Measurements from ENCODE around the gene ATRIP.

The ATRIP gene

GRCh38 chr3:48405343-48405881 is 41.1 kb upstream of the ATRIP start:
- no peaks in the 10 kb centered on the region for H3K4me1 ChIP-seq (ENCODE audit: low read length)
- no peaks in the 10 kb centered on the region for H3K36me3 ChIP-seq (replicated peaks; ENCODE audit: insufficient read depth, low read length)
- no peaks in the 10 kb centered on the region for H3K9me2 ChIP-seq (replicated peaks; ENCODE audit: insufficient read depth, low read length)
- H2AFZ ChIP-seq (ENCODE audit: low read length) = no peak overlapping the region
- H4K20me1 ChIP-seq (ENCODE audit: insufficient read depth, low read length) = no peaks in the 10 kb centered on the region
- no peak overlapping the region for H3K4me3 ChIP-seq (ENCODE audit: low read length)
- no peak overlapping the region for H3K9ac ChIP-seq (ENCODE audit: low read length)
- H3K9me3 ChIP-seq (replicated peaks; ENCODE audit: insufficient read depth, low read length) = no peaks in the 10 kb centered on the region
- no peak for DNase-seq
- no peak for TF ChIP-seq EZH2 (optimal IDR thresholded peaks at IDR 0.05; ENCODE audit: low read depth, low read length)
- TF ChIP-seq EZH2phosphoT487 (IDR thresholded peaks at IDR 0.05; ENCODE audit: low read length) = no peak
- no peak for TF ChIP-seq CTCF (IDR thresholded peaks at IDR 0.05; ENCODE audit: low read length)
- no peaks in the 10 kb centered on the region for H3F3A ChIP-seq (ENCODE audit: insufficient read depth, low read length)
- H3K27me3 ChIP-seq (replicated peaks; ENCODE audit: insufficient read depth, low read length) = peaks cover 11% of the 10 kb centered on the region
- H3K27ac ChIP-seq (ENCODE audit: low read length) = no peak overlapping the region
- H3K4me2 ChIP-seq (ENCODE audit: low read depth, low read length) = no peak overlapping the region
- H3K79me2 ChIP-seq (ENCODE audit: low read length) = no peaks in the 10 kb centered on the region

- H3F3A ChIP-seq (ENCODE audit: insufficient read depth, low read length) = no peaks in the 10 kb centered on the region
- no peaks in the 10 kb centered on the region for H3K4me1 ChIP-seq (ENCODE audit: low read length)
- H3K4me3 ChIP-seq (ENCODE audit: low read length) = no peak overlapping the region
- H4K20me1 ChIP-seq (ENCODE audit: insufficient read depth, low read length) = no peaks in the 10 kb centered on the region
- no peak overlapping the region for H3K27ac ChIP-seq (ENCODE audit: low read length)
- H3K36me3 ChIP-seq (replicated peaks; ENCODE audit: insufficient read depth, low read length) = no peaks in the 10 kb centered on the region
- no peak for DNase-seq
- peaks cover 14% of the 10 kb centered on the region for H3K27me3 ChIP-seq (replicated peaks; ENCODE audit: insufficient read depth, low read length)
- H3K79me2 ChIP-seq (ENCODE audit: low read length) = no peaks in the 10 kb centered on the region
- no peak overlapping the region for H3K4me2 ChIP-seq (ENCODE audit: low read depth, low read length)
- TF ChIP-seq EZH2 (optimal IDR thresholded peaks at IDR 0.05; ENCODE audit: low read depth, low read length) (no peak), CTCF (IDR thresholded peaks at IDR 0.05; ENCODE audit: low read length) (no peak), EZH2phosphoT487 (IDR thresholded peaks at IDR 0.05; ENCODE audit: low read length) (no peak)
- H3K9me3 ChIP-seq (replicated peaks; ENCODE audit: insufficient read depth, low read length) = no peaks in the 10 kb centered on the region
- no peaks in the 10 kb centered on the region for H3K9me2 ChIP-seq (replicated peaks; ENCODE audit: insufficient read depth, low read length)
- no peak overlapping the region for H2AFZ ChIP-seq (ENCODE audit: low read length)
- H3K9ac ChIP-seq (ENCODE audit: low read length) = no peak overlapping the region
Measured at GRCh38 chr3:48405971-48406370, 40.6 kb upstream of the ATRIP start.

GRCh38 chr3:48406443-48407431 is 39.8 kb upstream of the ATRIP start:
- H3K36me3 ChIP-seq (replicated peaks; ENCODE audit: insufficient read depth, low read length) = no peaks in the 10 kb centered on the region
- no peak overlapping the region for H3K4me3 ChIP-seq (ENCODE audit: low read length)
- H3K79me2 ChIP-seq (ENCODE audit: low read length) = no peaks in the 10 kb centered on the region
- no peak overlapping the region for H3K9ac ChIP-seq (ENCODE audit: low read length)
- H3K9me3 ChIP-seq (replicated peaks; ENCODE audit: insufficient read depth, low read length) = no peaks in the 10 kb centered on the region
- no peak overlapping the region for H2AFZ ChIP-seq (ENCODE audit: low read length)
- H4K20me1 ChIP-seq (ENCODE audit: insufficient read depth, low read length) = no peaks in the 10 kb centered on the region
- H3K27ac ChIP-seq (ENCODE audit: low read length) = no peak overlapping the region
- peaks cover 15% of the 10 kb centered on the region for H3K27me3 ChIP-seq (replicated peaks; ENCODE audit: insufficient read depth, low read length)
- TF ChIP-seq CTCF (IDR thresholded peaks at IDR 0.05; ENCODE audit: low read length) (no peak), EZH2phosphoT487 (IDR thresholded peaks at IDR 0.05; ENCODE audit: low read length) (no peak), EZH2 (optimal IDR thresholded peaks at IDR 0.05; ENCODE audit: low read depth, low read length) (no peak)
- no peak overlapping the region for H3K4me2 ChIP-seq (ENCODE audit: low read depth, low read length)
- H3F3A ChIP-seq (ENCODE audit: insufficient read depth, low read length) = no peaks in the 10 kb centered on the region
- no peaks in the 10 kb centered on the region for H3K4me1 ChIP-seq (ENCODE audit: low read length)
- DNase-seq = no peak
- no peaks in the 10 kb centered on the region for H3K9me2 ChIP-seq (replicated peaks; ENCODE audit: insufficient read depth, low read length)

Measured in MM.1S (cell line).